Activated T-cell treated with anti-CD3 and anti-CD28 coated beads for 4 hours (primary cell): Measurements from ENCODE around the gene DGKD.
"Not testable (repeated sequence)": the region's sequence is repeated elsewhere in the genome, so short reads cannot be mapped to it uniquely, and the experiment has no call there.

Experiments
- DNase-seq: peaks from one replicate; pipeline ENCODE4 v3.0.0-alpha.2; 2020

The DGKD gene, protein sequence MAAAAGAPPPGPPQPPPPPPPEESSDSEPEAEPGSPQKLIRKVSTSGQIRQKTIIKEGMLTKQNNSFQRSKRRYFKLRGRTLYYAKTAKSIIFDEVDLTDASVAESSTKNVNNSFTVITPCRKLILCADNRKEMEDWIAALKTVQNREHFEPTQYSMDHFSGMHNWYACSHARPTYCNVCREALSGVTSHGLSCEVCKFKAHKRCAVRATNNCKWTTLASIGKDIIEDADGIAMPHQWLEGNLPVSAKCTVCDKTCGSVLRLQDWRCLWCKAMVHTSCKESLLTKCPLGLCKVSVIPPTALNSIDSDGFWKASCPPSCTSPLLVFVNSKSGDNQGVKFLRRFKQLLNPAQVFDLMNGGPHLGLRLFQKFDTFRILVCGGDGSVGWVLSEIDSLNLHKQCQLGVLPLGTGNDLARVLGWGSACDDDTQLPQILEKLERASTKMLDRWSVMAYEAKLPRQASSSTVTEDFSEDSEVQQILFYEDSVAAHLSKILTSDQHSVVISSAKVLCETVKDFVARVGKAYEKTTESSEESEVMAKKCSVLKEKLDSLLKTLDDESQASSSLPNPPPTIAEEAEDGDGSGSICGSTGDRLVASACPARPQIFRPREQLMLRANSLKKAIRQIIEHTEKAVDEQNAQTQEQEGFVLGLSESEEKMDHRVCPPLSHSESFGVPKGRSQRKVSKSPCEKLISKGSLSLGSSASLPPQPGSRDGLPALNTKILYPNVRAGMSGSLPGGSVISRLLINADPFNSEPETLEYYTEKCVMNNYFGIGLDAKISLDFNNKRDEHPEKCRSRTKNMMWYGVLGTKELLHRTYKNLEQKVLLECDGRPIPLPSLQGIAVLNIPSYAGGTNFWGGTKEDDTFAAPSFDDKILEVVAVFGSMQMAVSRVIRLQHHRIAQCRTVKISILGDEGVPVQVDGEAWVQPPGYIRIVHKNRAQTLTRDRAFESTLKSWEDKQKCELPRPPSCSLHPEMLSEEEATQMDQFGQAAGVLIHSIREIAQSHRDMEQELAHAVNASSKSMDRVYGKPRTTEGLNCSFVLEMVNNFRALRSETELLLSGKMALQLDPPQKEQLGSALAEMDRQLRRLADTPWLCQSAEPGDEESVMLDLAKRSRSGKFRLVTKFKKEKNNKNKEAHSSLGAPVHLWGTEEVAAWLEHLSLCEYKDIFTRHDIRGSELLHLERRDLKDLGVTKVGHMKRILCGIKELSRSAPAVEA

DNA sequence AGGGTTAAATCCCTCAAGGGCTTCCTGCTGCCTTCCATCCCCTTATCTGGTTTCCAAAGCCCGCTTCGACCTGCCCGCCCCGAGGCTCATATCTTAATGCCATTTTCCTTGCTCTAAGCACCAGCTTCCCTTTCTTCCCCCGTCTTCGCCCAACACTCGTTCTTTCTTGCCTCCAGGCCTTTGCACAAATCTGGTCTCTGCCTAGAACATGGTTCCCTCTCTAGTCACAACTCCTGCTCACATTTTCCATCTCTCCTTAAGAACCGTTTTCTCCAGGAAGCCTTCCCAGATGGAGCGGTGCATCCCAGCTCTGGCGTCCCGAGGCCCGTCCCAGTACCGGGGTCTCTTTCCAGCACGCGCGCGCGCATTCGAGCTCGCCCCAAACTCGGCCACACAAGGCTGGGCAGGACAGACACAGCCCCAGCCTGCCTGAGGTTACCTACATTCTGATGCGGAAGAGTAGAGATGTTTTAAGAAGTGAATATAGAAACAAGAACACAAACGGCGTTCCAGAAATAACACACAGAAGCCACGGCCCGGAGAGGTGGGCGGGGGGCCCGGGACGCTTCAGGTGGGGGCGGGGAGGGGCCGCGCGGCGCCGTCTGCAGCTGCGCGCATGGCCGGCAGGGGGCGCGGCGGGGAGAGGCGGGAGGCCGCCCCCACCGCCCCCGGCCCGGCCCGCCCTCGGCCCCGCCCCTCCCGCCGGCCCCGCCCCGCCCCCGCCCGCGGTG is at the start of gene DGKD:
Gene DGKD, plus strand, starts transcription at position 726 of the 731 bp plus-strand sequence. CDS start 25 bp downstream, outside the sequence.
- peak; percentile 76 for DNase-seq

DNA sequence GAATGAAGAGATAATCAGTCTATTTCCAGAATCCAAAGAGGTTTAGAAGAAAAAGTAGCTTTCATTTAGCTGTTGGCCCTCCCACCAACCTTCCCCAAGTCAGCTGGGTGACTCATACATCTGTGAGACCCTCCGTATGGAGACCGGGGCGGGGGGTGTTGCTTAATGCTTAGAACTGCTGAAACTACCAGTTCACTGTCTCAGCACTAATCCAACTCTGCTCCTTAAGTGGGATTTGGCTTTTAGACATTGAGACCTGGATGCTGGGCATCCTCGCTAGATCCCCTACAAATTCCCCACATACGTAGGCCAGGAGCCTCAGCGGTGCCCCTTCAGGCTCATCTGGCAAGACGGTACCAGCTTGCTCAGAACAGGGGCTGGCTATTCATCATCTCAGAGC is 46.7 kb upstream of the DGKD start, which contains the start of gene SAG:
Gene SAG, plus strand, starts transcription at position 252 of the 400 bp plus-strand sequence. CDS start 1,374 bp downstream, outside the sequence.
- DNase-seq, result no peak

DNA sequence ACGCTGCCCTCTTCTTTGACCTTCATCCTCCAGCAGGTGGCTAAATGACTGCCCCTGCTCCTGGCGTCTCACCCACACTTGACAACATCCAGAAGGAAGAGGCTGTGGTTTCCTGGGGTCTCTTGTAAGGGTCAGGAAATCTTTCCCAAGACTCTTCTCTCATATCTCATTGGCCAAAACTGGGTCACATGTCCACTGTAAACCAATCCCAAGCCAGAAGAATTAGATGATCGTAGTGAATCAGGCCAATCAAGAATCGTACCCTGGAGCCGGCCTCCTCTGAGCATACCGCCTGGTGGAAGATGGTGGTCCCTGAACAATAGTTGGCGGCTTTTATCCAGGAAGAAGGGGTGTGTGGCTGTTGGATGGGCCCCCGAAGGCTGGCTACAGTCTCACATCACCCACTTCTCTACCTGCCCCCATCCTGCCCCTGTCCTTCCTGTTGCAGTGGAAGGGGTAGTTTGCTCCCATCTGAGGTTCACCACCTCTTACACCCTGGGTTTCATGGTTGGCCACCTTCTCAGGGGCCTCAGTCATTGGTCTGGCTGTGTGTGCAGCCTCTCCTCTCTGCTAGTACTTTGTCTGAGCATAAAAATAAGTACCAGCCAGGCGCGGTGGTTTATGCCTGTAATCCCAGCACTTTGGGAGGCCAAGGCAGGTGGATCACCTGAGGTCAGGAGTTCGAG is 42.9 kb upstream of the DGKD start:
- DNase-seq, result no peak

DNA sequence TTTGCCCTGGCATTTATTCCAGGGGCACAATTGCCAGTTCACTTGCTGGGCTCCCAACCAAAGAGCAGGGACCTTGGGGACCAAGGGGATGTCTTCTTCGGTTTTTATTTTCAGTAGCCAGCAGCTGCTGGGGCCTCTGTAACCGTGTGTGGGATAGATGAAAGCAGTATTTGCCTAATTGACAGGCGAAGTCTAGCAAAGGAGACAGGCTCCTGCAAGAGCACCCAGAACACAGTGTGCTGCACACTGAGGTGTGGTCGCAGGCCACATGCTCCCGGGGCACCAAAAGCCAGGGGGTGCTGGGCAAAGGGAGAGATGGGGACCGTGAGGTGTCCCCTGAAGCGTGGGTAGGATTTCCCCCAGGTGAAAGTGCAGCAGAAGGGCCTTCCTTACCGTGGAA is 41.4 kb upstream of the DGKD start:
- no peak for DNase-seq

DNA sequence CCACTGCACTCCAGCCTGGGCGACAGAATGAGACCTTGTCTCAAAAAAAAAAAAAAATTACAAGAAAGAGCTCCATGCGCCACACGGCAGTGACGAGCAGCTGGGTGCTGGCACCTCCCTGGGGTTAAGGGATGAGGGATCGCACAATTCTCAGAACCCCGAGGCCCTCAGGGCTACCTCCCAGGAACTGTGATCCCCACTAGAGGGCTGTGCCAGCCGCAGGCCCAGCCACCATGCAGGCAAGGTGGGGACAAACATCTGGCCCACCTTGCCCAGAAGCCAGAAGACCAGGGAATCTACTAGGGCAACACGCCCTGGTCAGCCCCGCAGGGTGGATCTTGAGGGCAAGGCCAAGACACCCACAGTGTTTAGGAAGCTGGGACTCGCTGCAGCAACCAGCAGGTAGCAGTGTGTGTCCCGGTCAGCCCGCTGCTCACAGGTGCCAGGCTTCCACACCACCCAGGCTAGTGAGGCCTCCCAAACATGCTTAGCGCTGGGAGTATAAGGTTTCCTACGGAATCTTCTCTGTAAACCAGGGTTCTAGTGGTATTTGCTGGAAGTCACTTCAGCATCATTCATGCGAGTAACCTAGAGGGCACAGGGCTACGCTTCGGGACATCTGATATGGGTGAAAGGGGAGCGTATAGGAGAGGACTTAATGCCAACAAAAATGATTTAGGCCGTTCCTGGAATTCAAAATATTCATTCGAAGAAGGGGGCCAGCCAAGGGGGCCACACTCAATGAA is 39.9 kb upstream of the DGKD start:
- no peak for DNase-seq

DNA sequence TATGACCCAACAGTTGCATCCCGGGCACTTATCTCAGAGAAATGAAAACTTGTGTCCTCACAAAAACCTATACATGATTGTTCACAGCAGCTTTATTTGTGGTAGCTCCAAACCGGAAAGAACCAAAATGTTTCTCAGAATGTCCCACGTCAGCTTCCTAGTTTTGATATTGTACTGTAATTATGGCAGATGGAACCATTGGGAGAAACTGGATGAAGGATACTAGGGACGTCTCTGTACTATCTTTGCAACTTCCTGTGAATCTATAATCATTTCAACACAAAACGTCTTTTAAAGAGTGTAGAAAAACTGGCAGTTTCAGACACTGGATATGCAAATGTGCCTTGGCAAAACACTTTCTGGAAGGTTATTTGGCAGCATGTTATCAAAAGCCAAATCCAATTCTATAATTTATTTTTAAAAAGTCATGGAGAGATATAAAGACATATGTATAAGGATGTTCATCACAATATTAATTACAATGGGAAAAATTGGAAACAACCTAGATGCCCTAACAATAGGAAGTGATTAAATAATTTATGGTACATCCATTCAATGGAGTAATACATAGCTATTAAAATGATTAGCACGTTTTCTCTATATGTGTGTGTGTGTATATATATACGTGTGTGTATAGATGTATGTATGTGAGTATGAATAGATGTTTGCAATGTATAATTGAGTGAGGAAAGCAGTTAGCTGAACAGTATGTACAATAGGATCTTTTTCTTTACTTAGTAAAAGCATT is 36.9 kb upstream of the DGKD start:
- DNase-seq, result no peak

DNA sequence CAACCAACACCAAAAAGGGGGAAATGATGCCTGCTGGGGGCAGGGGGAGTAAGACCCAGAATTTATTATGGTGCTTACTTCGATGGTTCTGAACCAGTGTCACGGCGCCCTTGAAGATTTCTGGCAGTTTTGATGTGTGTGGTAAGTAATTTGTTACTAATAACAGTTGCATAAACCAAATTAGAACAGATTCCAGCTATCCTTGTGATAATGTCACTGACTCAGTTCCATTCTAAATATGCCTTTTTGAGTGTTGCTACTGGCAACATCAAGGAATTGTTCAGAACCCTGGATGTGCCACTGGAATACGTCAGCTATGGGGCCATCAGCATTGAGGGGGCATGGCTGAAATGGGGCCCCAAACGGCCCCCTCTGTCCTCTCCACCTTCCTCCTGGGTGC is 35.0 kb upstream of the DGKD start:
- no peak for DNase-seq

DNA sequence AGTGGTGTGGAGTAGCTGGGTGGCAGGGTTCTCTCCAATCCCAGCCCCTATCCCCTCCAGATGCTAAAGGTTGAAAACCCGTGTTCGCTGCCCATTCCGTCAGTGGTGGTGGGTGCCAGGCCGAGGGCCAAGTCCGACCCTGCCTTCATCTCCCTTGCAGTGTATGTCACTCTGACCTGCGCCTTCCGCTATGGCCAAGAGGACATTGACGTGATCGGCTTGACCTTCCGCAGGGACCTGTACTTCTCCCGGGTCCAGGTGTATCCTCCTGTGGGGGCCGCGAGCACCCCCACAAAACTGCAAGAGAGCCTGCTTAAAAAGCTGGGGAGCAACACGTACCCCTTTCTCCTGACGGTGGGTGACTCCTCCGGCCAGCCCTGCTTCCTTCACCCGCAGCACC is 33.8 kb upstream of the DGKD start:
- no peak for DNase-seq

DNA sequence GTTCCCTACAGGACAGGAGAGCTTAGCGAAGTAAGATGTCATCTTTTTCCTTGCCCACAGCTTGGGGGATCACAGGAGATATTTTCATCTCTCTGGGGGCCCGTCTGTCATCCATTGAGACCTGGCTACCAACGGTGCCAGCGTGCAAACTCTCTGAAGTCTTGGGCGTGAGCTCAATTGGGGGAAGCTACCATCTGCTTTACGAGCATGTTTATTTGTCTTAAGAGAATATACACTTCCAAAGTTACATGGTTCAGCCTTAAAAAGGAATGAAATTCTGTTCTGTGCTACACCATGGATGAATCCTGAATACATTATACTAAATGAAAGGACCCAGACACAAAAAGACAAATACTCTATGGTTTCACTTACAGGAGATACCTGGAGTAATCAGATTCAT is 33.1 kb upstream of the DGKD start:
- no peak for DNase-seq

DNA sequence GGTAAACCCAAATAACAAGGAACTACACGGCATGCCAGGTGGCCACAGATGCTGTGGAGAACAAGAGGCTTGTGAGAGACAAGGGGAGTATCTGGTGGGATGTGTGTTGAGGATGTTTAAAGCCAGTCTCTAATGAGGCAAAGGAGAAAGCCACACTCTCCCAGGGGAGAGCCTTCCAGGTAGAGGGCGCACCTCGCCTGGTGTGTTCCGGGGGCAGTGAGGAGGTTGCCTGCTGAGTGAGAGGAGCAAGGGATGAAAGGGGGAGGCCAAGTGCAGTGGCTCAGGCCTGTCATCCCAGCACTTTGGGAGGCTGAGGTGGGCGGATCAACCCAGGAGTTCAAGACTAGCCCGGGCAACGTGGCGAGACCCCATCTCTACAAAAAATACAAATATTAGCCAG is 30.4 kb upstream of the DGKD start:
- DNase-seq, result no peak

DNA sequence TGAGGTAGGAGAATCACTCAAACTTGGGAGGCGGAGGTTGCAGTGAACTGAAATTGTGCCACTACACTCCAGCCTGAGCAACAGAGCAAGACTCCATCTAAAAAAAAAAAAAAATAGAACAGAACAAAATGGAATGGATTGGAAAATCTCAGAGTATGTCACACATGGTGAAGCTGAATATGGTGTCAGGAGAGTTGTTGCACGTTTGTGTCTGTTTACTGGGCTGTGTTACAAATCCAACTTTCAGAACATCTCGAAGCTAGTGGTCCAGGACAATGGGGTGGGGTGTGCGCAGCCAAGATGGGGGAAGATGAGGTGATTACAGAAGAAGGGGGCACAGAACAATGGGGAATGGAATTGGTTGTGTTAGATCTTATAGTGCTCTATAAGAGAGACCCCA is 29.0 kb upstream of the DGKD start:
- no peak for DNase-seq

DNA sequence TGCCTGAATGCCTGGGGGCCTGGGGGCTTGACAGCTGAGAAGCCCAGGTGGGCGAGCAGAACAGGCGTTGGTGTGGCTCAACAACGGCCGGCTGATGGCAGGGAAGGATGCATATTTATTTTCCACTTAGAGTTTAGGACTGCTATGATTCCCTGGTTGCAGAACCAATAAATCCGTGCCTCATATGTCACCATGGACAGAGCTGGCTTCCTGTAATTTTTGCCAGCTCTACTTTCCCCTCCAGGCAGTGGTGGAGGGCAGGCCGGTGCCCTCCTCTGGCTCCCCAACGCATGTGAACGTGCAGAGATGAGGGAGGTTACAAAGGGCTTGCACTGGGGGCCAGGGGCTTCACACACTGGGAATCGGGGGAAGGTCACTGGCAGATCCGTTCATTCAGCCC is 28.5 kb upstream of the DGKD start:
- no peak for DNase-seq

DNA sequence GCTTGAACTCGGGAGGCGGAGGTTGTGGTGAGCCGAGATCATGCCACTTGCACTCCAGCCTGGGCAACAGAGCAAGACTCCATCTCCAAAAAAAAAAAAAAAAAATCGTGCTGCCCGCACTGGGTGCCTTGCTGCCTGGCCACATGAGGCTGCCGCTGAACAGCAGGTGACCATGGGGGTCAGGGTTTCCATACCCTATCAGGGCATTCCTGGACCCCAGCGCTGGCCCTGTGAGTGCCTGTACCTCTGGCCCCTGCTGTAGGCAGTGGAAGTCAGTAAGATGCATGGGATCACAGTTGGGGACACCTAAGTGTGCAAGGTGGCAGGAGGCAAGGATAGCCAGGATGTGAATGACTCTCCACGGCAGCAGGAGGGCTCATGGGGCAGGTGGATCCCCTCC is 27.8 kb upstream of the DGKD start:
- no peak for DNase-seq

DNA sequence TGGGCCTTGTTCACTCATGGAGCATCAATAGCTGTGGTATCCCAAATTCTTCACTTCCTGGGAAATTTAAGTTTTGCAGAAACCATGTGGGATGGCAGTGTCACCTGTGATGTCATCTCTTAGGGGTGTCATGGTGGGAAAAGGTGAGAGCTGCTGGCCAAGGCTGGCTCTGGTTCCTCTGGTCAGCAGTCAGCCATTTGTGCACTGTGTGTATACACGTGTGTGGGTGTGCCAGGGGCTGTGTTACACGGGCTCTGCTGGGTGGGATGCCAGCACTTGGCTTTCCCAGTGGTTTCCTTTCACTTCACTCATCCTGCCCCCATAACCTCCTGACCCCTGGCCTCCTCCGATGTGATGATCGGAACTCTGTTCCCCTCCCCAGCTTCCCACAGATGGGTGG is 25.4 kb upstream of the DGKD start:
- DNase-seq, result no peak

DNA sequence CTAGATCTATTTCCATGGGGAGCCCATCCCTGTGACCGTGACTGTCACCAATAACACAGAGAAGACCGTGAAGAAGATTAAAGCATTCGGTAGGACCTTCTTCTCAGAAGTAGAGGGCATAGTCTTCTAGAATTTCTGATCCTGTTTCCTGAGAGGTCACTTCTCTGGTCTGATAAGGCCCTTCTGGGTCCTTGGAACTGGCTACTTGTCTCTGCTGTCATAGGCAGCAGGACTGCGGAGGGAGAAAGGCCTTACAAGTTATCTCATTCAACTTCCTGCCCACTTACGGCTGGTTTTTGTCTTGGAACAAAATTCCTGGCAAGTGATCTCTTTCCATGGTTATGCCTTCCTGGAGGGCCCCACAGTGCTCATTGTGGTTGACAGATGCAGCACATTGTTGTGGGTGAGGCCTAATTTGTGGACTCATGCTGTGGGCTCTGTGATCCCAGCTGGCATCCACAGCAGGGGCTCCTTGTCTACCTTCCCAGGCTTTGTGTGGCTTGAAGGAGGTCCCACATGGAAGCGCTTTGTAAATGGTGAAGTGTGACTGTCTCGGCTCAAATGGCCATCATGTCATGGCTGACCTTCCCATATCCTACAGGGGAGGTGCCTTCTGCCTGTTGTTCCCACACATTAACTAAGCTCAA is 24.7 kb upstream of the DGKD start:
- no peak for DNase-seq

DNA sequence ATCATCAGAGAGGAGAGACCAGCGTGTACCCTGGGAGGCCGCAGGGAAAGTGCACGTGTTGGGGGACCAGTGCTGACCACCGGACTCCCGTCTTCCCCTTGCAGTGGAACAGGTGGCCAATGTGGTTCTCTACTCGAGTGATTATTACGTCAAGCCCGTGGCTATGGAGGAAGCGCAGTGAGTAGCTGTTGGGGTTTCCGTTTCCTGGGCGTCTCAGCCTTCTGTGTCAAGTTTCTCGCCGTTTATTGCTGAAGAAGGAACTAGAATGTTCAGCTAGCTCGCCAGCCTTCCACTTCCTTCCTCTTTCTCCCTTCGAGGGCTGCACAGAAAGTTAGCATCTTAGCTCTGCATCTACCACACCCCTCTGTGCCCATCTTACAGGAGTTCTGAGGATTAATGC is 22.8 kb upstream of the DGKD start:
- DNase-seq, result peak; percentile 63

DNA sequence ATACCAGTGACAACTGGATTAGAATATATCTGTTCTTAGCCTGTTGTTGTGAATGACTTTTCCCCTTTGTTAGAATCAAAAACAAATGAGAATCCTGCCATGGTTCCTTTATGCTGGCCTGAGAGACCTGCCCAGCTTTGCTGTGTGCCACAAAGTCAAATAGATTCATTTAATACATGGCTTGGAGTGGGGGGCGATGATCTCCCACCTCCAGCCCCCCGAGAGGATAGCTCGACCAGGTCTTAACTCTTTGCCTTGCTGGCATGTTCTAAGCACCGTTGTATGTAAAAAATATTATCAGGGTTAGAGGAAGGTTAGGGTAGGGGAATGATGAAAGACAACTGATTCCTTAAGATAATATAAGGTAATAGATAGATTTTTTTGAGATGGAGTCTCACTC is 22.2 kb upstream of the DGKD start:
- no peak for DNase-seq

DNA sequence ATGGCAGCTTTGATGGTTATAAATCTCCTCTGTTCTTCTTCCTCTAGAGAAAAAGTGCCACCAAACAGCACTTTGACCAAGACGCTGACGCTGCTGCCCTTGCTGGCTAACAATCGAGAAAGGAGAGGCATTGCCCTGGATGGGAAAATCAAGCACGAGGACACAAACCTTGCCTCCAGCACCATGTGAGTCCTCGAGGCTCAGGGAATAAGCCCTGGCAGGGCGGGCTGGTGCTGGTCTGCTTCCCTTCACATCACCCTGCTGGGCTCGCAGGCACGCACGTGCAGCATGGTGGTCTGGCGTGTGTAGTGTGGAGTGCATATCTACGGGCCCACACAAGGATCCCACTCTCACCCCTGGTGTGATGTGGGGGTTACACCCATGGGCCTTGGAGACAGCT is 19.4 kb upstream of the DGKD start:
- no peak for DNase-seq

DNA sequence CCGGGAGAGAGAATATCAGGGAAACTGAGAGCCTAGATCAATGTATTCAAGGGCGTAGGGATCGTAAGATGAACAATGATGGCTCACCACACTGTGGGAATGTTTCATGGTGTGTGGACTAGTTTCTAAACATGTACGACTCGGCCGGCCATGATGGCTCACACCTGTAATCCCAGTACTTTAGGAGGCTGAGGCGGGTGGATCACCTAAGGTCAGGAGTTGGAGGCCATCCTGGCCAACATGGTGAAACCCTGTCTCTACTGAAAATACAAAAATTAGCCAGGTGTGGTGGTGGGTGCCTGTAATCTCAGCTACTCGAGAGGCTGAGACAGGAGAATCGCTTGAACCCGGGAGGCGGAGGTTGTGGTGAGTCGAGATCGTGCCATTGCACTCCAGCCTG is 18.2 kb upstream of the DGKD start:
- DNase-seq, result not testable (repeated sequence)

DNA sequence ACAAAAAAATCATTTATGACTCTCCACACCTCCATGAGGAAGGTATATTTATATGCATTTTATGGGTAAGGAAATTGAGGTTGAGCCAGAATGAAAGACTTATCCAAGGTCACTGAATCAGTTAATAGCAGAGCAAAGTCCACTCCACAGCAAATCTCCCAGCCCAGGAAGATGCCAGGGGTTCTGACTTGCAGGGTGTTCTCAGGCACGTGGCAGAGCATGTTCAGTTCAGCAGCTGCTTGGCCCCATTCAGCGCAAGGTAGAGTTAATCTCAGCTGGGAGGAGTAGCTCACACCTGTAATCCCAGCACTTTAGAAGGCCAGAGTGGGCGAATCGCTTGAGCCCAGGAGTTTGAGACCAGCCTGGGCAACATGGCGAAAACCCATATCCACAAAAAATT is 17.8 kb upstream of the DGKD start:
- DNase-seq, result no peak
